Upper lobe of left lung (tissue), 4 donors: ENCODE measurements around the gene PHACTR1.

Source experiments
- CTCF ChIP-seq, 6 experiments: fragments of 450-650 bp in 4 of 6; fragments of 200-600 bp in 2 of 6; sonication (generic) in 2 of 6; IDR thresholded peaks; one replicate each; pipeline ENCODE4 v1.5.1; 2016 to 2019; ENCODE audit warnings: antibody characterized with exemption in 6 of 6
- POLR2A ChIP-seq, 4 donors: fragments of 450-650 bp; IDR thresholded peaks; one replicate each; pipeline ENCODE4 v1.5.1; 2016 to 2017; ENCODE audit warnings: antibody characterized with exemption in 4 of 4, mild to moderate bottlenecking in 2 of 4
- POLR2AphosphoS5 ChIP-seq, 2 donors: sonication (generic); formaldehyde crosslinking; IDR thresholded peaks; one replicate each; pipeline ENCODE4 v1.5.1; 2017; ENCODE audit warnings: antibody characterized with exemption in 2 of 2

- no peak for TF ChIP-seq POLR2A (IDR thresholded peaks at IDR 0.05)
- no peak for TF ChIP-seq CTCF (IDR thresholded peaks at IDR 0.05)
- TF ChIP-seq POLR2AphosphoS5 (IDR thresholded peaks at IDR 0.05) = no peak
These were observed 2.5 kb downstream of the PHACTR1 start for GRCh38 chr6:12719017-12719416.
